Osteocyte (in vitro differentiated cells): Measurements from ENCODE around the gene USP36. TPM values are rescaled to one million over a fixed set of nuclear protein-coding genes. Genes with fewer than 3 reads are reported as not detected.
A peak's percentile ranks its signal among the peaks of the same experiment; 100 is the strongest.

Experiments used
- DNase-seq: peaks from one replicate; pipeline ENCODE4 v3.0.0; 2021; ENCODE audit warnings: mixed read lengths; ENCODE audit not compliant: unreplicated experiment; ENCODE audit errors: extremely low spot score
- H3K27ac Mint-ChIP-seq: one replicate; pipeline ENCODE4 v1.8.0; 2021; ENCODE audit warnings: mild to moderate bottlenecking, mixed read lengths; ENCODE audit not compliant: unreplicated experiment
- H3K27me3 Mint-ChIP-seq: one replicate; pipeline ENCODE4 v1.8.0; 2021; ENCODE audit warnings: mixed read lengths; ENCODE audit not compliant: unreplicated experiment
- H3K36me3 Mint-ChIP-seq: one replicate; pipeline ENCODE4 v1.8.0; 2021; ENCODE audit warnings: mixed read lengths; ENCODE audit not compliant: unreplicated experiment
- H3K4me1 Mint-ChIP-seq: one replicate; pipeline ENCODE4 v1.8.0; 2021; ENCODE audit warnings: mixed read lengths; ENCODE audit not compliant: unreplicated experiment
- H3K4me3 Mint-ChIP-seq: one replicate; pipeline ENCODE4 v1.8.0; 2021; ENCODE audit warnings: mild to moderate bottlenecking, moderate library complexity, mixed read lengths; ENCODE audit not compliant: unreplicated experiment
- H3K9me3 Mint-ChIP-seq: one replicate; pipeline ENCODE4 v1.8.0; 2021; ENCODE audit warnings: mixed read lengths; ENCODE audit not compliant: unreplicated experiment
- CTCF ChIP-seq: fragments of 200-600 bp; sonication (generic); IDR thresholded peaks from 2 replicates; pipeline ENCODE4 v1.5.0; 2021; ENCODE audit warnings: antibody characterized with exemption, mild to moderate bottlenecking, moderate library complexity
- total RNA-seq: library from RNA; stranded (reverse); gene quantifications from 2 replicates; pipeline ENCODE4 v1.2.1, GENCODE V29; 2021

USP36 gene
- total RNA-seq, 1 donor from 2014 or later = 56.2 TPM

DNA sequence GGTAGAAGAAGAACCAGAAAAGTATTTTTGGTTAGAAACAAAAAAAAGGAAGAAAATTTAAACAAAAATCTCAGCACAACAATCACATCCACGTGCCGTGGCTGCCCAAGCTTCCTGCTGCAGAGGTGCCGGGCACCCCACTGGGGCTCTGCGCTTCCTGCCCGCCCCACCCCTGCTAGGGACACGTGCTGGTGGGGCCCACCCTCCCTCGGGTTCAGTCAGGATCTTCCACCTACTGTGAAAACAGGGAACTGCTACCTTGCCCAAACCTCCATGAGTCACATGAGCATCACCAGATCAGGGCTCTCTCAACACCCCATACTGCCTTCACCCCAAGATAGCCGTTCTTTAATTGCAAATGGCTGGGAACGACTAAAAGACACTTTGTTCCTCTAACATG lies 34.2 kb downstream of the USP36 start:
- DNase-seq = no peak
- Mint-ChIP-seq H3K27me3 (no peaks in the 10 kb centered on the region), H3K36me3 (peaks cover 66% of the 10 kb centered on the region), H3K9me3 (no peaks in the 10 kb centered on the region), H3K4me3 (no peak overlapping the region), H3K4me1 (no peaks in the 10 kb centered on the region), H3K27ac (peak overlapping the region; percentile 23)
- TF ChIP-seq CTCF = no peak

- DNase-seq = no peak
- Mint-ChIP-seq H3K4me3 (no peak overlapping the region), H3K36me3 (peaks cover 63% of the 10 kb centered on the region)
Observed at GRCh38 chr17:78805301-78805700, 35.3 kb downstream of the USP36 start.

DNA sequence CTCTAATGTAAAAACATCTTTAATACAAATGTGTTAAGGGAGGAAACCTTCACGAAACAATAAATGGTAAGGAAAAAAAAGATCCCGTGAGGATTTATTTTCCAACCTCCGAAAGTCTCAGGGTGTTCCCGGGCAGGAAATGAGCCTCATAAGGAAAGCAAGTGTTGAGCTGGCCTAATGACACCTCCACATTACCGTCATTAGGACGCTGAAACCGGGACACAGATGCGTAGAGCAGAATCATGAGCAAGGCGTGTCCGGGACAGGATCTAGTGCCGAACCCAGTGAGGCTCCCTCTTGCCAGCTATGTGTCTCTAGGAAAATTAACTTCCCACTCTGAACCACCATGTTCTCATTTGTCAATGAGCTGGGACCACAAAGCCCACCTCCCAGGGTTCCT lies 35.8 kb downstream of the USP36 start:
- Mint-ChIP-seq H3K27ac (no peak overlapping the region), H3K9me3 (no peaks in the 10 kb centered on the region), H3K36me3 (peaks cover 64% of the 10 kb centered on the region), H3K27me3 (no peaks in the 10 kb centered on the region), H3K4me1 (no peaks in the 10 kb centered on the region), H3K4me3 (no peak overlapping the region)
- no peak for TF ChIP-seq CTCF
- DNase-seq = no peak

More at GRCh38 chr17:78805301-78805700, 35.3 kb downstream of the USP36 start:
- Mint-ChIP-seq H3K27me3 (no peaks in the 10 kb centered on the region), H3K27ac (no peak overlapping the region), H3K4me1 (no peaks in the 10 kb centered on the region), H3K9me3 (no peaks in the 10 kb centered on the region)
- no peak for TF ChIP-seq CTCF

DNA sequence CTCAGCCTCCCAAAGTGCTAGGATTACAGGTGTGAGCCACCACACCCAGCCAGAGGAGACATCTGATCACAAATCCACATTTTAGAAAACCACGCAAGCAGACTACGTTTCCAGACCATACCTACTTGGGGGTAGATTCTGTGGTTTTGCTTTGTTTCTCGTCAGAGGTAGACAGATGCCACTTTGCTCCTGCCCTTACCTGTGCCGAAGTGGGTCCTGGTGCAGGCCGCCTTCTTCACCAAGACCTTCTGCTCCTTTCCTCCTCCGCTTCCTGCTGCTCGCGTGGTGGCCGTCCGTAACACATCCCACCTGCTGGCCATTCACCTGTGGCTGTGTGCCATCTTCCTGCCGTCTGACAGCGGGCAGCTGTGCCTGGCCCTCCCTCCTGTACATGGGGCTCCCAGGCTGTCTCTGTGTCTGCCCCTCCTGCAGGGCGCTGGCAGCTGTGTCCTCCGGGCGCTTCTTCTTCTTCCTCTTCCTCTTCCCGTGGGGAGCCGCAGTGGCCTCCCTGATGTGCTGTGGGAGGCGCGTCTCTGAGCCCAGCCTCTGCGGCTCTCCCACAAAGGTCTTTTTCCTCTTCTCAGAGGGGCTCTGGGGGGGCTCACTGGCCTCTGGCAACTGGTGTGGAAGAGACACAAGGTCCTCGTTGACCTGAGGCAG lies 37.3 kb downstream of the USP36 start:
- H3K36me3 Mint-ChIP-seq = peaks cover 66% of the 10 kb centered on the region
- no peaks in the 10 kb centered on the region for H3K4me1 Mint-ChIP-seq
- H3K4me3 Mint-ChIP-seq = no peak overlapping the region
- DNase-seq = no peak
- H3K27me3 Mint-ChIP-seq = no peaks in the 10 kb centered on the region
- H3K9me3 Mint-ChIP-seq = no peaks in the 10 kb centered on the region
- no peak for TF ChIP-seq CTCF
- H3K27ac Mint-ChIP-seq = no peak overlapping the region

DNA sequence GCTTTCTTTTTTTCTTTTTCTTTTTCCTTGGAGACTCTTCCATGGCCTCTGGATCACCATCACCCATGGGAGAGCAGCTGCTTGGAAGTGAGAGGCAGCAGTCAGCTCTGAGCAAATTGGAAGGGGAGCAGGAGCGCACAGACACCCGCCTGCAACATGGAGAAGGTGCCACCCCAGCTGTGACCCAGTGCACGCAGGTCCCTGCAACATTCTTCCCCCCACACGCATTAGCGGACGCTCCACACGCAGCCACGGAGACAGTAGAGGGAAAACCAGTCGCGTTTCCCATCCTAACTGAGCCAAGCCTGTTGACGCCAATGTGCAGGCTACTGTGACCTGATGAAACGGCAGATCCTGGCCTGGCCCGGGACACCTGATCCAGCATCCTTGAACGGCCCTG lies 38.2 kb downstream of the USP36 start:
- H3K4me3 Mint-ChIP-seq = no peak overlapping the region
- H3K27me3 Mint-ChIP-seq = no peaks in the 10 kb centered on the region
- H3K36me3 Mint-ChIP-seq = peaks cover 68% of the 10 kb centered on the region

More for the DNA sequence above, 38.2 kb downstream of the USP36 start:
- Mint-ChIP-seq H3K4me1 (no peaks in the 10 kb centered on the region), H3K27ac (no peak overlapping the region), H3K9me3 (no peaks in the 10 kb centered on the region)
- no peak for TF ChIP-seq CTCF
- no peak for DNase-seq
